GM21526 (cell line): ENCODE measurements around the gene TPBG.

Experiments
- ATAC-seq: cut with Tn5 transposase; IDR thresholded peaks from one replicate; pipeline ENCODE4 v1.9.1; 2021; ENCODE audit warnings: moderate library complexity; ENCODE audit not compliant: unreplicated experiment, low FRiP score

The TPBG gene, protein sequence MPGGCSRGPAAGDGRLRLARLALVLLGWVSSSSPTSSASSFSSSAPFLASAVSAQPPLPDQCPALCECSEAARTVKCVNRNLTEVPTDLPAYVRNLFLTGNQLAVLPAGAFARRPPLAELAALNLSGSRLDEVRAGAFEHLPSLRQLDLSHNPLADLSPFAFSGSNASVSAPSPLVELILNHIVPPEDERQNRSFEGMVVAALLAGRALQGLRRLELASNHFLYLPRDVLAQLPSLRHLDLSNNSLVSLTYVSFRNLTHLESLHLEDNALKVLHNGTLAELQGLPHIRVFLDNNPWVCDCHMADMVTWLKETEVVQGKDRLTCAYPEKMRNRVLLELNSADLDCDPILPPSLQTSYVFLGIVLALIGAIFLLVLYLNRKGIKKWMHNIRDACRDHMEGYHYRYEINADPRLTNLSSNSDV

DNA sequence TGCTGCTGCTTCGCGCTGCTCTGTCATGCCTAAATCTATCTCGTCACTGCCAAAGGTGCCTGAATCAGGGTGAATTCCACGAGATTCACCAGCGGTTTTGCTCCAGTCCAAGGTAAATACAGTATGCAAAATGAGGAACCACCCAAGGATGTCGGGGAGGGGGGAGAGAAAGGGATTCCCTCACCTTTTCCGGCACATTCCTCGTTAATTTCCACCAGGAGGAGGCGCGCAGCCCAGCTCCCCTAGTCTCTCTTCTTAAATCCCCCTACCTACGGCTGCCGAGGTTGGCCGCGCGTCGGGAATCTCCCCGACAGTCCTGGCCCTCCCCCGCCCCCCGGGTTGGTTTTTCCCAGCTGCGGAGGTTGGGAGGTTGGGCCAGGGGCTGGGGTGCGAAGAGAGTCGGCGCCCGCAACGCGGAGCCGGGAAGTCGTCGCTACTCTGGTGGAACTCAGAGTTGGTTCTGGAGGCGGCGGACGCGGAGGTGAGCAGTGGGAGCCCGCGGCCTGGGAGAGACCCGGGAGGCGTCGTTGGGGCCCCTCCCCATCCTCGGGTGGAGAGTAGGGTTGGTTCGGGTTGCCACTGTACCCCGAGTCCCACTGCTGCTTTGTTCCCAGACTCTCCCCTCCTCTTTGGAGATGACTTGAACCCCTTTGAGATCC is at the start of gene TPBG:
Gene TPBG, plus strand, starts transcription at position 390 of the 659 bp plus-strand sequence. CDS start 1,145 bp downstream, outside the sequence.
- ATAC-seq: peak; percentile 50

DNA sequence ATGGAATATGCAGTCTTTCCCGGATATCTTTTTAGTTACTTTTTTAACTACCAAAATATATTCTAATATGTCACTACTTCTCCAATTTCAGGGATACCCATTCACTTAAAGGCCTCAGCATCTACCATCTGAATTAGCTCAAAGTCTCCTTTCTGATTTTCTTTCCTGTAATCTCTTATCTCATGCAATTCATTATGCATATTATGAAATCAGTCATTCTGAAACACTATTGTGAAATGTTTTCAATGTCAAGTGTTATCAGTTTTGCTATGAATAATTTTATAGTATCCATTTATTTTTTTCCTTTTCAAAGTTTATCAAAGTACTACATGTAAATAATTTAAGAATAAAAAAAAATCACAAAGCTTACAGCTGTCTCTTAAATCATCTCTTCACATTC is 41.2 kb upstream of the TPBG start:
- no peak for ATAC-seq

DNA sequence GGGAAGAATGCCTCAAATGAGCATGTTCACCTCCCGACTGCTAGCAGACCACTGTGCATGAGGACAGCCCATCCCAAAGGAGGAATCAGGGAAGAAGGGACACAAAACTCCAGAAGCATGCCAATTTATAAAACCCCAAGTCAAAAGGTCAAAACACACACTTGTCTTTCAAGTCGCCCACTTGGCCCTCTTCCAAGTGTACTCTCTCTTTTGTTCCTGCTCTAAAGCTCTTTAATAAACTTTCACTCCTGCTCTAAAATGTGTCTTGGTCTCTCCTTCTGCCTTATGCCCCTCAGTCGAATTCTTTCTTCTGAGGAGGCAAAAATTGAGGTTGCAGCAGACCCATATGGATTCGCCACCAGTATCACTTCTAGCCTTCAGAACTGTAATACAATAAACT is 33.9 kb upstream of the TPBG start:
- ATAC-seq: no peak

DNA sequence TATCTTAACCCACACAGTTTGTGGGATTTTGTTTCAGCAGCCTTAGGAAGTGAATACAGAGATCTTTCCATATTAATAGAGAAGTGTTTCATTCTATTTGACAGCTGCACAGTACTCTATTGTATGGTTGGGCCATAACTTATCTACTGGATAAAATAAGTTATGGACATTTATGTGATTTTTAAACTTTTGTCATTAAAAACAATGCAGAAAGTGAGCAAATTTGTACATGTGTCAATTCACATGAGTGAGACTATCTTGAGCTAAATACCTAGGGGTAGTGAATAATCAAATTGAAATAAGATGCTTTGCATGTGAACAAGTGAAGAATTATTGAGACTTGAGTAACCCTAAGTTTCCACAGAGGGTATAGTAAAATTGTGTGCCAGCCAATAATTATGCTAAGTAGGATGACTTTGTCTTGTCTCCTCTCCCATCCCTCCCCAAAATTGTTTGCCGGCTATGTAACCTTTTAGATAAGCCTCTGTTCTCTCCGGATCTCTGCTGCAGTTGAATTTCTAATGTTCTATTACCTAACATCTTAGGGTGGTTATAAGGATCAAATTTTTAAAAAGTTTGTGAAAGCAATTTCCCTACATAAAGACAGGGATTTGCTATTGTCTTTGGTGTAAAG is 33.3 kb upstream of the TPBG start:
- no peak for ATAC-seq

DNA sequence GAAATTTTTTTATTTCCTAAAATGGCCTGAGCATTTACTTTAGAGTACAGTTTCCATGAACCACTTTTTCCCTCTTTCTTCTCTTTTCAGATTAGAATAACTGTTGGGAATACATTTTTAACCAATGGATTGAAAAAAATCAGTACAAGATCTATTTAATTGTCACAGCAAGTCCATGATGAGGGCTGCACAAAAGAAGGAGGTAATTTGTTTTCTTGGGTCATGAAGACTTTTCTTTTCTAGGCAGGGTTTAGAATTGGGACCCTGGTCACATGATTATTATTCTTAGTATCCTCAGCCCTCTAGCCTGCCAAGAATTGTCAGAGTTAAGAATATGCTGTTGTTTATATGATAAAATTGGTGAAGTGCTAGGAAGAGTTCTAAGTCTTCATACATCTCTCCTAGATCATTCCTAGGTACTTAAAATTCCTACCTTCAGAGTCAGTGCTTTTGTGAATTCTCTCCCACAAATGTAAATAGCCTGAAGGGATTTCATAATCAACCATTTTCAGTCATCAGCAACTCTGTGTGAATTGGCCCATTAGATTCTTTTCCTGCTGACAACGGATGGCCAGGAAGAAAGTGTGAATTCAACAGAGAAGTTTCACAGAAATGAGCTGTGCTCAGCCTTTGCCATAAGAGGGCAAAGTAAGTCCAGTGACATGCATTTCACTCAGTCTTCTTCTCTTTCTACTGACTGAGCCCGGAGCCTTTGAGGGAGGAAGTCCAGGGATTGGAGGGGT is 32.4 kb upstream of the TPBG start:
- ATAC-seq: peak; percentile 56

DNA sequence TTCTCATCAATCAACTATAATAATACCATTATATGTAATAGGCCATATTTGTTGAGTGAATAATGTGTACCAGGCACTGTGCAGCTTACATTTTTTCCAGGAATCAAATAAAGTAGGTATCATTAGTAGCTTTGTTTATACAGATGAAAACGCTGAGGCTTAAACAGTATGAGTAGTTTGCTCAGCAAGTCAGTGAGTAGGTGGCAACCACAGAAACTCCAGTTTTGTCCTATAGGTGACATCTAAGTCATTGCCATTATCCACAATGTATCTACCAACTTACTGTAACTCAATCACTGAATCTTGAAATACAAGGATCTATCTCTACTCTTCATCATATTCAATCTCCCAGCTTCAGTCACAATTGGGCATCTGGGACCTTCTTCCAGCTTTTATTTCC is 29.8 kb upstream of the TPBG start:
- ATAC-seq: no peak

DNA sequence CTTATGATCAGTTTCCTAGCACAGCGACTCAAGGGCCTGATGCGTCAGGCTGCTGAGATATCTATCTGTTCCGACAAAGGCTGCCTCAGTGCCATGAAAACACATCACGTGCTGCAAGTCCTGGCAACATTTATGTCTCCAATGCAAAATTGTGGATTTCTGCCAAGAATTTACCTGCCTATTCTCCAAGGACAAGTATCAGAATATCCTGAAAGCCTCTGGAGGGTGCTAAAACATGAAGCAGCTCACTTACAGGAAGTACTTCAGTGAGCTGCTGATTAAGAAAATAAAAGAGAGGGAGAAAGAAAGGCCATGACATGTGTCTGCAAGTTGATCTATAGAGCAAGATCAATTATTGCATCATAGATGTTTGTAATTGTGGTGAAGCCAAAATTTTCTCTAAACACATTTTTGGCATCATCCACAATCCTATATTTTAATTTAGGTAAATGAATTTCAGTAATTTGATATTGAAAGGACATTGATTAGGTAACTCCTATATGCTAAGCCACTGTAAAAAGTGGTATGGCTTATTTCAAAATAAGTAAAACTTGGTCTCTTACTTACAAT is 25.8 kb upstream of the TPBG start:
- ATAC-seq: no peak

DNA sequence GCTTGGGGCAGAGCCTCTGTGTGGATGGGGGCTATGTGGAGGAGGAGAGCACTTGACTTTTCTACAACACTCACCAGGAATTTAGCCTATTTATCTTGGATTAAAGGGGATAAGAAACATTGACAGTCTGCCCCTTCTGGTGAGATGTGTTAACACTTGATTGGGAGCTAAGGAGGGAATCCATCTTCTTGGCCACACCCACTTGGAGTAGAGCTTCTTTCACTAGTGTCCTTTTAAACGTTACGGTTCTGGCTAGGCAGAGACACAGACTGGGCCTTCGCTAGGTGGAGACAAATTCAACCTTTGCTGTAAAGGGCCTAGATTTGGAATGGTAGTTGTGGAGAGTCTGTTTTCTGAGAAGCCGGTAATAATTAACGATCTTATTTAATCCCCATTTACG is 15.5 kb upstream of the TPBG start:
- no peak for ATAC-seq

DNA sequence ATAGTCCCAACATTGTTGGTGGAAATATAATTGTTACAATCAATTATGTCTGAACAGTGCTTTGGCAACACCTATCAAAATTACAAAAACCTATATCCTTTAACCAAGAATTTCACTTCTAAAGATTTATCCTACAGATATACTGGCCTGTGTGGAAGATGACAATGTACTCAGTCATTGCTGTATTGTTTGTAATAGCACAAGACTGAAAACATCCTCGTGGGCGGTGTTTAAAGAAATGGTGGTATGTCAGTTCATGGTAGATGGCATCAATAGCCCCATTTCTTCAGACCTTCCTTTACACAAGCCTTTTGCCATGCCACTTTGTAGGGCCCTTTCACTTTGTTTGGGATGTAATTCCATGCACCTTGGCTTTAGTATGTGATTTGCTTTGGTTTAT is 9.8 kb upstream of the TPBG start:
- no peak for ATAC-seq

DNA sequence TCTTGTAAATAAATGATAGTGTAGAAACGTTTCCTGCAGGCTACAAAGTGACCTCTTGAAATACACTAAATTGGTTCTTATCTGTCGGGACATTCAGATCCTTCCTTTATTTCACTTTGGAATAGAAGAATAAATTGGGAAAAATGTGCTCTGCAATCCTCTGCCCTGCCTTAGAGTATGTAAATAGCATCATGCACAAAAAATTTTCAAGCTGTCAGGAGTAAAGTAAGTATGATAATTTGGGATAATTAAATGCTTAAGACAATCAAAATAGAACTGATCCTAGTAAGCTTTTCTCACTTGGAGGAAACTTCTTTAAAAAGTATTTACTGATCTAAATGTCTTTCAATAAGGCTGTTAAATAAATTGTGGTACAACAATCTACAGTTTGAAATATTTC is 3.1 kb upstream of the TPBG start:
- no peak for ATAC-seq

DNA sequence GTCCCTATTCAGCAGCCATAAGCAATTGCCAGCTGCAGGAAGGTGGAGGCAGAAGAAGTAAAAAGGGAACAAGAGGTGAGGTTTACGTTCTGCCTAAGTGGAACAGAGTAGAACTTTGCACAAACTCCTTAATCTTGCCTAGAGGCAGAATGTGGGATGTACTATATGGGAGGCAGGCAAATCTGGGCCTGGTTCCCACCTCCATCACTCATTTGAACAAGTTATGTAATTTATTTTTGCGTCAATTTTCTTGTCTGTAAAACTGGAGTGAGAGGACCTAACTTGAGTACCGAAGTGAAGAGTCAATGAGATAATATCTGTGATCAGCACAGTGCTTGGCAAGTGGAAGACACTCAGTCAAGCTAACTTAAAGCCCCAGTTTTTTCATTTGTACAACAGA is 2.0 kb upstream of the TPBG start:
- ATAC-seq: no peak

DNA sequence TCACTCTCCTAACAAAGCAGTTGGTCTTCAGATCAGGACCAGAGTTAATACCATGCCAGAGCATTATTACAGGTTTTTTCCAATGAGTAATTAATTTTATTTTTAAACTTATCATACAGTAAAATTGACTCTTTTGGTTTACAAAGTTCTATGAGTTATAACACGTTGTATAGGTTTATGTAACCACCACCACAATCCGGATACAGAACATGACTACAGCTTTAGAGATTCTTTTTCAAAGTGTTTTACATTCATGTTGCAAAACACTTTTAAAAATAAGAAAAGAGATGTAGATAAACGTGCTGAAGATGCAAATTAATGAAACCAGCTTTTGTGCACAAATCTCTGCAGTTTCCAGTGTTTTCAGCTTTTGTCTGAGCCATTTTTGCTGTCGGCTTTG is 1.5 kb upstream of the TPBG start:
- no peak for ATAC-seq

DNA sequence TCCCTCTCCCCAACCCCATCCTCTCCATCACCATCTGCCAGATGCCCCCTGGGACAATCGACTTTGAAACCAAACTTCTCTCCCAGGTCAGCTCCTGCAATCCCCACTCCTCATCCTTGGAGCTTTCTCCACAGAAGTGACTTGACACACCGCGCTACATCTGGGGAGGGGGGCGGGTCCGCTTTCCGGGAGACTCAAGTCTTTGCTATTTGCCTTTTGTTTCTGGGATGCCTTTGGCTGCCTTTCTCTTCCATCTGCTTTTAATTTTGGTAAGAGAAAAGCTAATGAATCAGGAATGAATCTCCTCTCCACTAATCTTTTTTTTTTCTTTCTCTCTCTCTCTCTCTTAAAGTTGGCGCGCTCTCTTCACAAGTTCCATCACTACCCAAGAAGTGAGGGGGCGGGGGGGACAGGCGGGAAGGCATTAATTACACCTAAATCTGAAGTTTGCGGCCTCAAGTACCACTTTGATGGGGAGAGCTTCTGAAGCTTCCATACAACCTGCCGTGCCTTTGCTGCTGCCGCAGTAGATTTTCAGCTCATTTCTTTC is 664 bp upstream of the TPBG start:
- ATAC-seq: no peak

DNA sequence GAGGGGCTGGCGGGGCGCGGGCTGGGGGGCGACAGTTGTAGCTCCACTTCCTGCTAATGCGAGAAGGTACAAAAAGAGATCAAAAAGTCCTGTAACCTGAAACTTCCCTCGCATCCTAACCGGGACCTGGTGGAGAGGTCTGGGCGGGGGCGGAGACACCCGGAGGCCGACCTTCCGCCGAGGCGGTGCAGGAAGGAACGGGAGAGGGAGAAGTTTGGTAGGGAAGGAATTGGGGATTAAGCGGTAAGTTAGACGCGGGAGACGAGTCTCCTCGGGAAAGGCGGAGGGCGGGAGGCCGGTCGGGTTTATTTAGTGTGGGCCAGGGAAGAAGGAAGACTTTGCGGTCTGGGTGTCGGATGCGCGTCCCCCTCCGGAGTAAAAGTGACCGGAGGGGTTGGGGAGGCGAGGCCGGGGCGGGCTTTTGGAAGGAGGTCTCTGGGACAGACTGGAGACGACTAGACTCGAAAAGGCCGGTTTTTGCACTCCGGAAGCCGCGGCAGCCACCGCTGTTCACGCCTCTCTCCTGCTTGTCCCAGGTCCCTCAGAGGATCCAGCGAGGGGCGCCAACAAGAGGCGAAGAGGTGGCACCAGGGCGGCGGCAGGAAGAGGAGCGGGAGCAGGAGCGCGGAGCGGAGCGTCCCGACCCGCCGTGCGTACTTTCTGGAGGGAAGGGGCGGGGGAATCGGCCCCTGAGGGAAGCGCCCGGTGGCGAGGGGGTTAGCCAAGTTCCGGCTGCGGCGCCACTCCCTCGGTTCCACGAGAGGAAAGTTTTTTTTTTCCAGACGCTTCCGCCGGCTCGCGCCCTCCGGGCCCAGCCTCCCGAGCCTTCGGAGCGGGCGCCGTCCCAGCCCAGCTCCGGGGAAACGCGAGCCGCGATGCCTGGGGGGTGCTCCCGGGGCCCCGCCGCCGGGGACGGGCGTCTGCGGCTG is 734 bp downstream of the TPBG start:
- ATAC-seq: peak; percentile 2

DNA sequence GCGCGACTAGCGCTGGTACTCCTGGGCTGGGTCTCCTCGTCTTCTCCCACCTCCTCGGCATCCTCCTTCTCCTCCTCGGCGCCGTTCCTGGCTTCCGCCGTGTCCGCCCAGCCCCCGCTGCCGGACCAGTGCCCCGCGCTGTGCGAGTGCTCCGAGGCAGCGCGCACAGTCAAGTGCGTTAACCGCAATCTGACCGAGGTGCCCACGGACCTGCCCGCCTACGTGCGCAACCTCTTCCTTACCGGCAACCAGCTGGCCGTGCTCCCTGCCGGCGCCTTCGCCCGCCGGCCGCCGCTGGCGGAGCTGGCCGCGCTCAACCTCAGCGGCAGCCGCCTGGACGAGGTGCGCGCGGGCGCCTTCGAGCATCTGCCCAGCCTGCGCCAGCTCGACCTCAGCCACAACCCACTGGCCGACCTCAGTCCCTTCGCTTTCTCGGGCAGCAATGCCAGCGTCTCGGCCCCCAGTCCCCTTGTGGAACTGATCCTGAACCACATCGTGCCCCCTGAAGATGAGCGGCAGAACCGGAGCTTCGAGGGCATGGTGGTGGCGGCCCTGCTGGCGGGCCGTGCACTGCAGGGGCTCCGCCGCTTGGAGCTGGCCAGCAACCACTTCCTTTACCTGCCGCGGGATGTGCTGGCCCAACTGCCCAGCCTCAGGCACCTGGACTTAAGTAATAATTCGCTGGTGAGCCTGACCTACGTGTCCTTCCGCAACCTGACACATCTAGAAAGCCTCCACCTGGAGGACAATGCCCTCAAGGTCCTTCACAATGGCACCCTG is 1.6 kb downstream of the TPBG start:
- no peak for ATAC-seq

DNA sequence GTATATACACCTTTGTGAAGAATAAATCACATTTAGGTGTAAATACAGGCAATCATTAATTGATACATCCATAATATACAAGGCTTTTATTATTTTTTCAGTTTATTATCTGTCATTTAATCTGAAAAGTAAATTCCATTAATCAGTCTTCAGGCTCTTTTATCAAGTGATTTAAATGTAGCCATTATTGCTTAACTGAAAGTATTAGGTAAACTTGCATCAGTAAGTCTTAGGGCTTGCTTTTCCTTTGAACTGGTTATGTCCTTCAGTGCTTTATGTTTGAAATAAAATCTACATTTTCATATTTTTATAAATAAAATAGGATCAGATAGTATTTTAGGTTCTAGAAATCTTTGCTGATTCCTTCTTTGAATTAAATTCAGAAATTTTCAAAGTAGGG is 4.1 kb downstream of the TPBG start:
- no peak for ATAC-seq

DNA sequence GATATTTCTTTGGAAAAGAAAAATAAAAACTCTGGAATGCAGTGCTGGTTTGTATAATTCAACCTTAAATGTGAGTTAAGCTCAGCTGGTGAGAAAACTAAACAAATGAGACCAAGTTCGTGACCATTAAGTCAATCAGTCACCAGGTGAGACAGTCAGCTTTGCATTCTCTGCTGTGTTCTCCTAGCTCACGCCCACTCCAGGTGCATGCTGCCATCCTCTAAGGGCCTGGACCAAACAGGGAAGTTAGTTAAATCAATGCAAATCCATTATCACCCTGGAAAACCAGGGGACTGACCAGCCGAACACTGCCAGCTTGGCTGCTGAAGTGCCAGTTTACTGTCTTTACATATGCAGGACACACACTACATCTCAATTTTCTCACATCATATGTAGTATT is 7.2 kb downstream of the TPBG start:
- no peak for ATAC-seq

DNA sequence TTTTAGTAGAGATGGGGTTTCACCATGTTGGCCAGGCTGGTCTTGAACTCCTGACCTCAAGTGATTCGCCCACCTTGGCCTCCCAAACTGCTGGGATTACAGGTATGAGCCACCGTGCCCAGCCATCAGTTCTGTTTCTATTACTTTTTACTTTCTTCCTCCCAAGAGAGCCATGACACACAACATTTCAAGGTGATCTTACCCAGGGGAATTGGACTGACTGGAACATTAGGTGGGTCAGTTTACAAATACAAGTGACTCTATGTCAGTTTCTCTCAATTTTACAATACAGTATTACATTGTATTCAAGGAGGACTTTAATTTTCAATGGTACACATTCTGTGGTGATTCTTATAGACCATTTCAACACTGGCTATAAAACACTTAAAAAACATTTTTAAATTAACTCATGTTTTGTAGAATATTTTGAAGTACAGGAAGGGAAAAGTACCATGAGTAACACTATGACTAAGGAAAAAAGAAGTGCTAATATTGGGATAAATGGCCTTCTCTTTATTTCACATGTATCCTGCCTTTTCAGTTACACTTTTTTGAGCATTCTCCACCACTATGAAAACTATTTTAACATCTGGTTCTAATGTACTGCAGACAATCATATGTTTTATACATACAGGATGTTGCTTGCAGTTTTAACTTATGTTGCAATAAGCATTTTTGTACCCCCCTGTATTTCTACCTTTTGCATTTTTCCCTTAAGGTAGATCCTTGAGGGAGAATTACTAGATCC is 8.4 kb downstream of the TPBG start:
- no peak for ATAC-seq
